ENCODE results near the gene RINL.

DNA sequence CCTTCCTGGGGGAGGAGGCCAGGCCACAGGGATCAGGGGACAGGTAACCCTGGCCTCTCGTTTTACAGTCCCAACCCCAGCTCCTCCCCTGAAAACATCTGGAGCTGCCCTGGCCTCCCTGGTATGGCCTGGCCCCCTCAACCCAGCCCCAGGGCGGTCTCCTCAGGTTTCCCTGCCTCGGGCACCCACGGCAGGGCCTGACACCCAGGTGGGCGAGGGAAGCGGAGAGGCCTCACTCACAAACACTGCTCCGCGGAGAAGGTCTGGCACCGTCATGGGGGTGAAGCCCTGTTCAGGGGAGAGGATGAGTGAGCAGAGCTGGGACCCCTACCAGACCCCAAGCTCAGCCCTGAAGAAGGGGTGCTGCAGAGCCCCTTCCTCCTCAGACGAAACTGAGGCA is 40.5 kb upstream of the RINL start:
- no peak for TF ChIP-seq EZH2 (IDR thresholded peaks at IDR 0.05; ENCODE audit: borderline replicate concordance, low read length)
- TF ChIP-seq, protein P1, sequence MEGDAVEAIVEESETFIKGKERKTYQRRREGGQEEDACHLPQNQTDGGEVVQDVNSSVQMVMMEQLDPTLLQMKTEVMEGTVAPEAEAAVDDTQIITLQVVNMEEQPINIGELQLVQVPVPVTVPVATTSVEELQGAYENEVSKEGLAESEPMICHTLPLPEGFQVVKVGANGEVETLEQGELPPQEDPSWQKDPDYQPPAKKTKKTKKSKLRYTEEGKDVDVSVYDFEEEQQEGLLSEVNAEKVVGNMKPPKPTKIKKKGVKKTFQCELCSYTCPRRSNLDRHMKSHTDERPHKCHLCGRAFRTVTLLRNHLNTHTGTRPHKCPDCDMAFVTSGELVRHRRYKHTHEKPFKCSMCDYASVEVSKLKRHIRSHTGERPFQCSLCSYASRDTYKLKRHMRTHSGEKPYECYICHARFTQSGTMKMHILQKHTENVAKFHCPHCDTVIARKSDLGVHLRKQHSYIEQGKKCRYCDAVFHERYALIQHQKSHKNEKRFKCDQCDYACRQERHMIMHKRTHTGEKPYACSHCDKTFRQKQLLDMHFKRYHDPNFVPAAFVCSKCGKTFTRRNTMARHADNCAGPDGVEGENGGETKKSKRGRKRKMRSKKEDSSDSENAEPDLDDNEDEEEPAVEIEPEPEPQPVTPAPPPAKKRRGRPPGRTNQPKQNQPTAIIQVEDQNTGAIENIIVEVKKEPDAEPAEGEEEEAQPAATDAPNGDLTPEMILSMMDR (IDR thresholded peaks at IDR 0.05; ENCODE audit: low read length), result no peak

Measured in OCI-LY1 (cell line).